GM12801 (cell line): ENCODE measurements around the gene RNF121.

ENCODE experiments used
- TF ChIP-seq, protein P1 (sequence below): IDR thresholded peaks from one replicate; pipeline ENCODE4 v1.5.1; 2011; ENCODE audit warnings: control low read depth; ENCODE audit not compliant: insufficient read length; ENCODE audit errors: extremely low read depth

RNF121 gene

GRCh38 chr11:72024069-72024754, 95.4 kb downstream of the RNF121 start:
- TF ChIP-seq, protein P1, sequence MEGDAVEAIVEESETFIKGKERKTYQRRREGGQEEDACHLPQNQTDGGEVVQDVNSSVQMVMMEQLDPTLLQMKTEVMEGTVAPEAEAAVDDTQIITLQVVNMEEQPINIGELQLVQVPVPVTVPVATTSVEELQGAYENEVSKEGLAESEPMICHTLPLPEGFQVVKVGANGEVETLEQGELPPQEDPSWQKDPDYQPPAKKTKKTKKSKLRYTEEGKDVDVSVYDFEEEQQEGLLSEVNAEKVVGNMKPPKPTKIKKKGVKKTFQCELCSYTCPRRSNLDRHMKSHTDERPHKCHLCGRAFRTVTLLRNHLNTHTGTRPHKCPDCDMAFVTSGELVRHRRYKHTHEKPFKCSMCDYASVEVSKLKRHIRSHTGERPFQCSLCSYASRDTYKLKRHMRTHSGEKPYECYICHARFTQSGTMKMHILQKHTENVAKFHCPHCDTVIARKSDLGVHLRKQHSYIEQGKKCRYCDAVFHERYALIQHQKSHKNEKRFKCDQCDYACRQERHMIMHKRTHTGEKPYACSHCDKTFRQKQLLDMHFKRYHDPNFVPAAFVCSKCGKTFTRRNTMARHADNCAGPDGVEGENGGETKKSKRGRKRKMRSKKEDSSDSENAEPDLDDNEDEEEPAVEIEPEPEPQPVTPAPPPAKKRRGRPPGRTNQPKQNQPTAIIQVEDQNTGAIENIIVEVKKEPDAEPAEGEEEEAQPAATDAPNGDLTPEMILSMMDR = no peak

DNA sequence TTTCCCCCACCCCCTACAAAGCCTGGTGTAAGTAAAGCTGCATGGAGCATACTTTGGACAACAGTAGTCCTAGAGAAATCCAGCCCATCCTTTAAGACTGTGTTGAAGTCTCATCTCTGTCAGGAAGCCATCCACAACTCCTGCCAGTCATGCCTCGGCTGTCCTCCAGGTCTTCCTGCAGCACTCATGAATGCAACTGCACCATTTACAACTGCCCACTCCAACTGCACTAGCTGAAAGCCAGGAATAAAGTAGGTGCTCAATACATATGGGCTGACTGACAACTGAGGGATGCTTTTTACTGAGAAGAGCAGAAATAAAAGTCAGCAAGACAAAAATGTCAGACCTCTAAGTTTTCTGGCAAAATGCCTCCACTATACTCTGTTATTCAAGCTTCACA, 97.2 kb downstream of the RNF121 start:
- TF ChIP-seq, protein P1 = no peak

DNA sequence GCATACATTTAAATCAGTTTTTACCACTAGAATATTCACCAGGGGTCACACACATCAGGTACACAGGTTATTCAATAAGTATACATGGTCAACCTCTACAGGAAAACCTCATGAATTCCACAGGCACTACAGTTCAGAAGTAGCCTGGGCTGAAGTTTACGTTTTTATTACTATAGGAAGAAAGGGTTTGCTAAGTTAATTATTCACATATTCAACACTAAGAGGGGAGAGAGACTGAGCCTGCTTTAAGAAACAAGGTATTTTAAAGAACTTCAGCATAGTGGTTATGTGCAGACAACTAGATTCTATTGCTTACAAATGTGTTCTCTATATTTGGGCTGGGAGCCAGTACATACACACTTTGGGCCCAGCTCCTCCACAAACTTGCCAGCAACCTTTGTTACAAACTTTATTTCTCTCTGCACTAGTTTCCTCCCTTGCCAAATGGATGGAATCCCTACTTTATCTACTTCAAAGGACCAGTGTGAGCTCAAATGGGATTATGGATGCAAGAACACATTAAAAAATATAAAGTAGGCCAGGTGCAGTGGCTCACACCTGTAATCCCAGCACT, 101.7 kb downstream of the RNF121 start:
- TF ChIP-seq, protein P1 = no peak

GRCh38 chr11:72036687-72037086, 107.8 kb downstream of the RNF121 start:
- TF ChIP-seq, protein P1 = no peak

DNA sequence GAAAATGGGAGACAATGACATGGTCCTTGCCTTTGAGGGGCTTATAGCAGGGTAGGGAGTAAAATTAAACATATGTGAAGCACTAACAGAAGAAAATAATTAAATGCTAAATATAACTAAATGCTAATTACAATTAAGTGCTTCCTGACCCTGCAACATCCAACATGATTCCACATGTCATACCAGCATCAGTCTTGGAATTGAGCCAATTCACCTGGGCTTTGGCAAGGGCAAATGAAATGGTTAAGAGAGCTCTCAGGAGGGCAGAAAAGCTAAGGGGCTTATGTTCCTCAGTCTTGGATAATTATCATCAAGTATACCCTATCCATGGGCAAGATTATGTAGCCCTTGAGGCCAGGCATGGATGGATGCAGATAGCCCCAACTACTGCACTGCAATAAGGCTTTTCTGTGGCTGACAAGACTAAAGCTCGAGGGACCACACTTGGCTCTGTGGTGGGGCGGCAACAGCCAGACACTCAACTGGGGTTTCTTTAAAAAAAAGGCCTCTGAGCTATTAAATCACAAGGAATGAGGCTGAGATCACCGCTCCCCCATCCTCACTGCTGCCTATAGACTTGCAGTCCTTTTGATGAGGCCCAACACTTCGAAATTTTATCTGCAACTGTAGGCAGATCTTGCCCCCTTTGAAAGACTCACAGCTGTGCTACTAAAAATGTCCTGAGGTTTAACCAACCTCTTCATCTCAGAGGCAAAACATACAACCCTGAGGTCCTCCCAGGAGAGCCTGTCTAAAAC, 108.9 kb downstream of the RNF121 start:
- TF ChIP-seq, protein P1 = no peak

- TF ChIP-seq, protein P1 = no peak
Observed at GRCh38 chr11:72038491-72038890, 109.6 kb downstream of the RNF121 start.

GRCh38 chr11:72039031-72039855, 110.4 kb downstream of the RNF121 start:
- TF ChIP-seq, protein P1 = no peak
